GM19324 (cell line): ENCODE data around the gene ANGPTL5.
A peak's percentile ranks its signal among the peaks of the same experiment; 100 is the strongest.
"Not testable (repeated sequence)": the region's sequence is repeated elsewhere in the genome, so short reads cannot be mapped to it uniquely, and the experiment has no call there.

ENCODE experiments used
- ATAC-seq: cut with Tn5 transposase; IDR thresholded peaks from one replicate; pipeline ENCODE4 v1.9.1; 2021; ENCODE audit warnings: mild to moderate bottlenecking, moderate library complexity; ENCODE audit not compliant: unreplicated experiment, low FRiP score

ANGPTL5 gene

DNA sequence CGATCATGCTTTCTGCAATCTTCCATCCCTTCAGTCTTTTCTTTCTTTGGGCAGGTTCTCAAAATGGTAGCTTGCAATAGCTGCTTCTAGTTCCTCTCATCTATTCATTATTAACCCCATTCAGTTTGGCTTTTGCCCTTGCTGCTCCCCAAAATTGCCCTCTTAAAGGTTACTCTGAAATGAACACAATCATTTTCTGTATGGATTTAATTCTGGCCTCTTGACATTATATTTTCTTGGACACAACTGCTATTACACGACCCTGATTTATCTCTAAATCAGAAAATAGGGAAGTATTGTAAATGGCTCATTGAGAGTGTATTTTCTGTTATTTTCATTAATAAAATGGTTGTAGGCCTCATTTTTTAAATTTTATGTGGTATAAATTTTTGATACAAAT, at the start of gene ANGPTL5:
Gene ANGPTL5, minus strand, starts transcription at position 101 of the 400 bp plus-strand sequence. CDS start 8,613 bp downstream, outside the sequence.
- ATAC-seq: no peak

GRCh38 chr11:101964200-101964599, 47.9 kb upstream of the ANGPTL5 start:
- ATAC-seq: not testable (repeated sequence)

DNA sequence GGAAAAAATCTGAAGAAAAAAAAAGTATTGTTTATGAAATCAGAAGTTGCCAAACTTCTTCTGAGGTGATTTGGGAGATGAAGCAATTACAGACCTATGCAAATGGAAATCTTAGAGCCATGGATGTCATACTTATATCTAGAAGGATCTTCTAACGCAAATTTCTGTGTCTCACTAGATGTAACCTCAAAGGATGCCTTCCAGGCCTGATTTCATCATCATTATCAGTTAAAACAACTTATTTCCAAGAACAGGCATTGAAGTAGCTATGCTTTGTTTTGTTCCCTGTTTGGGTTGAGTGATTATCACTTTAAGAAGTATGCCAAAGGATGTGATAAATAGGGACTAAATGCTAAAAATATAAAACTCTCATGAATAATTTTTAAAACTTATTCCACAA, 43.9 kb upstream of the ANGPTL5 start:
- no peak for ATAC-seq

DNA sequence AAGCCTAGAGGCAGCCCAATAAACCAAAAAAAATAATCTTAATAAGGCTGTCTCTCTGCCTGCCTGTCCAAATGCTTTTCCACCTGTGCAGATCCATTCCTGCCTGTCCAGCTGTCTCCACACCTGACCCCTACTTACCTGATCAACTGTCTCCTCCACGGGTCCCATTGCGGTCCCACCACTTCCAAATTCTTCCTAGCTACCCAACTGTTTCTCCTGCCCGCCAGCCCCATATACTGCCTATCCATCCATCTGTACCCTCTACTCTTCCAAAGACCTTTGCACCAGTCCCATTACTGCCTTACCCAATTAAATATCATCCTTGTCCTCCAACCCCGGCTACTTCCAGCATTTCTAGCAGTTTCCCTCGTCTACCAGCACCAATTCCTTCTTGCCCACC, 39.4 kb upstream of the ANGPTL5 start:
- no peak for ATAC-seq

GRCh38 chr11:101955278-101955677, 39.0 kb upstream of the ANGPTL5 start:
- no peak for ATAC-seq

GRCh38 chr11:101949680-101950220, 33.4 kb upstream of the ANGPTL5 start:
- ATAC-seq: no peak

DNA sequence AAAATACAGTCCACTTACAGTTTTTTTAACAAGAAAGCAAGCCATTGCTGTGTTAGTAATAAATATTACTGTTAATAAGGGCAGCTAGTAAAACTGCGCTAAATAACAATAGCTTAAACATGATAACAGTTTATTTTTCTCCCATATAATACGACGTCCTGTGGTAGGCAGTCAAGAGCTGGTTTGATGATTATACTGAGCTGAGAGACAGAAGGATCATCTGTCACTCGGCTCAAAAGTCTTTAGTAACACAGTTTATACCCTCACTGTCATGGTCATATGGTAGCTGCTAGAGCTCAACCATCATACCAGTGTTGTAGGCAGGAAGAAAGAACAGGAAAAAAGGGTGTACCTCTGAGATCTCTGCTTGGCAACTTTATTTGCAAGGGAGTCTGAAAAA, 29.1 kb upstream of the ANGPTL5 start:
- ATAC-seq: no peak

DNA sequence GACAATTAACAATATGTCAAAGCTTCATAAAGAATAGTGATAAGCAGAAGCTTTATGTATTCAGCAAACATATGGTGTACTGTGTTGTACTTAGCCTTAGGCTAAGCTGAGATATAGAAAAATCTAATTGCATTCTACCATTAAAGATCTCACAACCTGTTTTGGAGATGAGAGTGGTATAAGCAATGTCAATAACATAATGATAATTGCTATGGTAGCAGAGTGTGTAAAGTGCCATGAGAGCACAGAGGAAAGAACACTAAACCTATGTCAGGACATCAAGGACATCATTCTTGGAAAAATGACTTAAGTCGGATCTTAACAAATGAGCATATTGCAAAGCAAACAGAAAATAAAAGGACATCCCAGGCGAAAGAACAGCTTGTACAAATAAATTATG, 28.6 kb upstream of the ANGPTL5 start:
- ATAC-seq: no peak

GRCh38 chr11:101940901-101941520, 24.7 kb upstream of the ANGPTL5 start:
- no peak for ATAC-seq

- ATAC-seq: no peak
These were observed 15.4 kb upstream of the ANGPTL5 start for GRCh38 chr11:101931692-101932091.

GRCh38 chr11:101929294-101929915, 13.1 kb upstream of the ANGPTL5 start:
- no peak for ATAC-seq

GRCh38 chr11:101923554-101923953, 7.2 kb upstream of the ANGPTL5 start:
- ATAC-seq: no peak

- no peak for ATAC-seq
These were observed 4.7 kb upstream of the ANGPTL5 start for GRCh38 chr11:101920992-101921391.

GRCh38 chr11:101917226-101917625, 904 bp upstream of the ANGPTL5 start:
- ATAC-seq: no peak

DNA sequence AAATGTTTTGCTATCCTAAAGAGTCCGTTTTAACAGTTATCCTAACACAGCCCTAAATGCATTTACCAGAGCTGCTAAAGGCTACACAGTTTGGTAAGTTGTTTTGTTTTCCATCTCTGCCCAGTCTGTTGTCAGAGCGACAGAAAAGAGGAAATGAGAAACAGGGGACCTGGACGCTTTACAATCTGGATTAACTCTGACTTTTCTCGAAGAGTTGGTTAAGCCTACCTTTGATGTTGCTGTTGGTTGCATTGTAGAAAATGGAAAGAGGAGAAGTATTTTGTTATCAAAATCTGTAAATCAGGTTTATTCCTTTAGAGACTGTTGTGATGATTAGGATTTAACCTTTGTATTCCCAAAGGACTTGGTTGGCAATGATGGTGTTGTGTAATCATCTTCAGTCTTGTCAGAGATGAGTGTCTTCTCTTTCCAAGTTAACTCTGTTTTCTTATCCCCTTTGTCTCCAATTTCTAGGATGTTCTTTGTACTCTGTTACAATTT, 481 bp downstream of the ANGPTL5 start:
- ATAC-seq: peak; percentile 26

DNA sequence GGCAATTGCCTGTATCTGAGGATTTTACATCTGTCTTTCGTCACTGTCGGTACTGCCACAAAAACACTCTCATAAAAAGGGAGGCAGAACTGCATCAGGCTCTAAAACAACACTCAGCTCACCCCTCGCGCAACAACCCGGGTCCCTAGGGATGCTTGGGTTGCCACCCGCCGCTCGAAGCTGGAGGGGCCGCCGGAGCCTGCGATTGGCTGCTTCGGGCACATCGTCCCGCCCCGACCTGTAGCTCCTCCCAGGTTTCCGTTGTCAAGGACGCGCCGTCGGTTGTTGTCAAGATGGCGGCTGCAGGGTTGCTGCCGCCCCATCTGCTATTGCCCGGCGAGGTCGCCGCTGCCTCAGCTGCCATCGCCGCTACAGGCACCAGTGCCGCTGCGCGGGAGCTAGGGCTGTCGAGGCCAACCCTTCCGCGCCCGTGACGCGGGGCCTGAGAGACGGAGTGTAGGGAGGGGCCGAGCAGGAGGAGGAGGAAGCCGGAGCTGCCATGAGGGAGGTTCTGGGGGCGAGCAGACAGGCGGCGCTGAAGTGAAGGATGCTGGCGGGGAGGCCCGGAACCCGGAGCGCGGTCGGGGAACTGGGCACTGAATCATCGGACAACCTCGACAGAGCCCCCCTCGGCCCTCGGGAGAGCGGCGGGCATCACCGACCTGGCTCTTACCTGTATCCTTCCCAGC, 1.4 kb downstream of the ANGPTL5 start, which contains the start of gene CEP126:
Gene CEP126, plus strand, starts transcription at position 273 of the 689 bp plus-strand sequence. Its CDS starts 275 bp downstream, at position 548.
- peak; percentile 100 for ATAC-seq

- ATAC-seq: no peak
These were observed 2.0 kb downstream of the ANGPTL5 start for GRCh38 chr11:101914341-101914737.

DNA sequence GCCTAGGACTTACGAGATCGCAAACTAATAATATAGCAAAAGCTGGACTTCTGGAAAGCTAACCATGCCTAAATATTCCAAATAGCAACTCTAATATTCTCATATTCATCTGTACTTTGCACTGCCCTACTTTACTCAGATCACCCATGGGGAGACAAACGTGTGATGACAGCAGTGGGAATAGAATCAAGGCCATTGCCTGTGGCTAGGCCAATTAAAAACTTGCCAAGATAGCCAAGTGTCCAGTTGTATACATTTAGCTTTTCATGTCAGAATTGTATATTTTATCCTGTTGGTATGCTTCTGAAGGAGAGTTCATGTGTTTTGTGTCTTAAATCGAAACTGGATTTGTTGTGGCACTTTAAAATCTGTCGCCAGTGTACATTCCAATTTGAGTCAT, 2.7 kb downstream of the ANGPTL5 start:
- ATAC-seq: no peak

DNA sequence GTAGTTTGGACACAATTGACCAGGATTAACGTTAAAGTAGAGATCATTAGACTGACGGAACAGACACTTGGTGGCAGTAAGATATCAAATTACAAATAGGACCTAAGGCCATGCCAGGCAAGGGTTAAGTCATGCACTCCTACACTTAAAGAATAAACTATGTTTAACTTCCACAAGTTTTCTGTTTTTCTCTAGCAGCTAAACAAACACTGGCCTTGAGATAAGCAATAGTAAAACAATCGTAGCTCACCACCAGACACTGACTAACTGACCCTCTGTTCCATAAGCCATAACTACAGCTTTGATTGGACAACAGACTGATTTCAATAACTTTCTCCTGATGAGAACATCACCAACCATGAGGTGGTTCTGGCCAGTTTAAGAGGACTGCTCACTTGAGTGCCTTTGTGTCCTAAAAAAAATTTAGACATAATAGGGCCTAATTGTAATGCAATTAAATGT, 3.5 kb downstream of the ANGPTL5 start:
- no peak for ATAC-seq

- ATAC-seq: no peak
These were observed 7.2 kb downstream of the ANGPTL5 start for GRCh38 chr11:101909087-101909486.

GRCh38 chr11:101907815-101908214, 8.5 kb downstream of the ANGPTL5 start:
- no peak for ATAC-seq
